HG03442 (cell line): Measurements from ENCODE around the gene POLR1G.

Experiments used
- ATAC-seq: cut with Tn5 transposase; IDR thresholded peaks from one replicate; pipeline ENCODE4 v1.9.1; 2021; ENCODE audit warnings: mild to moderate bottlenecking, moderate library complexity; ENCODE audit not compliant: unreplicated experiment

Gene POLR1G, protein sequence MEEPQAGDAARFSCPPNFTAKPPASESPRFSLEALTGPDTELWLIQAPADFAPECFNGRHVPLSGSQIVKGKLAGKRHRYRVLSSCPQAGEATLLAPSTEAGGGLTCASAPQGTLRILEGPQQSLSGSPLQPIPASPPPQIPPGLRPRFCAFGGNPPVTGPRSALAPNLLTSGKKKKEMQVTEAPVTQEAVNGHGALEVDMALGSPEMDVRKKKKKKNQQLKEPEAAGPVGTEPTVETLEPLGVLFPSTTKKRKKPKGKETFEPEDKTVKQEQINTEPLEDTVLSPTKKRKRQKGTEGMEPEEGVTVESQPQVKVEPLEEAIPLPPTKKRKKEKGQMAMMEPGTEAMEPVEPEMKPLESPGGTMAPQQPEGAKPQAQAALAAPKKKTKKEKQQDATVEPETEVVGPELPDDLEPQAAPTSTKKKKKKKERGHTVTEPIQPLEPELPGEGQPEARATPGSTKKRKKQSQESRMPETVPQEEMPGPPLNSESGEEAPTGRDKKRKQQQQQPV

DNA sequence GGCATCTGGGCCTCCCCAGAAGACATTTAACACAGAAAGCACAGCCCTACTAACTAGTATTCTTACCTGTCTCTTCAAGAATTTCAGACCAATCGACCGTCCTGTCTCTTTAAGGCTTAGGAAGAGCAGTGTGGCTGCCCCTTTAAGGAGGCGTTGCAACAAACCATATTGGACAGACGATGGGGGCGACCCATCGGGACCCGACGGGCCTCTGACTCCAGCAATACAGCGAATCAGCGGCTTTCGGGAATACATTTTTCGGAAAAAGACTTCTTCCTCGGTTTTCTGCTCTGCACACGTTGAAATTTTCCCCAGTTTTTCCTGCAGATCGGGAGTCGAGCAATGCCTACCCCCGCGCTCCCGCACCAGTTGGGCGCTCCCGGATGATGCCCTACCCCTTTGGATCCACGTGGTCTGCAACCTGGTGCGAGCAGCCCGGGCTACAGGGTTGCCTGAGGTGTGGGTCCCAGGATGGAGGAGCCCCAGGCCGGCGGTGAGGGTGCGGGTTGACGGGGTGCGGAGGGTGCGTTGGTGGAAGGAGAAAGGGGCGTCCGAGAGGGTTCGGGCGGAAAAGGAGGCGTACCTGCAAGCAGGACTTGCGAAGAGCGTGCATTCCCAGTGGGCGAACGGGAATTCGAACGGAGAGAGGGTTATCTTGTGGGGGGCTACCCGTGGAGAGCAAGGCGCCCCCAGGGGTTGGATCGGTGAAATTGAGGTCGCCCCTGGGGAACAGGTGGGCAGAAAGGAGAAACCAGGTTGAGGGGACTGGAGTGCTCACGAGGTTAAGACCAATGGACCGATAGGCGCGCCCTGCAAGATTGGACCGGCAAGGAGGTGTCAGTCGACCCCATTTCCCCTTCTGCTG, at the start of gene POLR1G:
POLR1G (plus strand) TSS at position 419 of the 865 bp plus-strand sequence; CDS start at position 472, 53 bp downstream.
- peak; percentile 58 for ATAC-seq

DNA sequence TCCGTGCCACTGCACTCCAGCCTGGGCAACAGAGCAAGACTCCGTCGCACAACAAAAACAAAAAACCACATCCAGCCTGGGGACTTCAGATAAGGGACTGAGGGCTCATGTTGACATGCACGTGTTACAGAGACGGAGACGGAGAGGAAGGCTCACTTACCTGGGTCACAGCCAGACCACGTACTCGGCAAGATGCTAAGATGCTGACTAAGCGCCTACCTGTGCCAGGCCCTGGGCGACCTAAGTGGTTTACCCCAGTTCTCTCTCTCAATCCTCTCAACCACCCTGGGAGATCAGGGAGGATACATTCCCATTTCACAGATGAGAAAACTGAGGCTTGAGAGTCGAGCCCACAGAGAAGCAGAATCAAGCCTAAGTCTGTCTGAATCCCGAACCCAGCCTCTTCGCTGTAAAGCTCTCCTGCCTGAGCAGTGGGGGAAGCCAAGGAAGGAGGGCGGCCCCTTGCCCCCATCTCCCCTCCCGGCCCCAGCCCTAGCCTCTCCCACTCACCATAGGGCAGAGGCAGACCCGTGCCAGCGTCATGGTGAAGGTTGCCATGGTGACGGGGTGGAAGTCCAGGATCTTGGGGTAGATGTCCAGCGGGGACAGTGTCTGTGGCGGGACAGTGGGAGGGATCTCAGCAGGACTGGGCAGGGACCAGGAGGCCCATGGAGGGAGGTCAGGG, 49.5 kb upstream of the POLR1G start:
- no peak for ATAC-seq

DNA sequence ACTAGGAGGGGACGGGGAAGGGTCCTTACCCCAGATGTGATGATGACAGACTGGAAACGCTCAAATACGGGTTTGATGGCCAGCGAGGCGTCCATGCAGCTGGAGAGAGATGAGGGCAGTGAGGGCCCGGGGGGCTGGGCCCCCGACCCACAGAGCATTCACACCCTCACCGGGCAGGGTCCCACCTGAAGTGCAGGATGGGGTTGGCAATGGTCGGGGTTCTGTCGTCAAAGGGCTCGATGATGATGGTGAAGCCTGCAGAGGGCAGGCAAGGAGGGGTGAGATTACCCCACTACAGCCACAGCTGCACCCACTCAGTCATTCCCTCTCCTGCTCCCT, 49.0 kb upstream of the POLR1G start:
- no peak for ATAC-seq

DNA sequence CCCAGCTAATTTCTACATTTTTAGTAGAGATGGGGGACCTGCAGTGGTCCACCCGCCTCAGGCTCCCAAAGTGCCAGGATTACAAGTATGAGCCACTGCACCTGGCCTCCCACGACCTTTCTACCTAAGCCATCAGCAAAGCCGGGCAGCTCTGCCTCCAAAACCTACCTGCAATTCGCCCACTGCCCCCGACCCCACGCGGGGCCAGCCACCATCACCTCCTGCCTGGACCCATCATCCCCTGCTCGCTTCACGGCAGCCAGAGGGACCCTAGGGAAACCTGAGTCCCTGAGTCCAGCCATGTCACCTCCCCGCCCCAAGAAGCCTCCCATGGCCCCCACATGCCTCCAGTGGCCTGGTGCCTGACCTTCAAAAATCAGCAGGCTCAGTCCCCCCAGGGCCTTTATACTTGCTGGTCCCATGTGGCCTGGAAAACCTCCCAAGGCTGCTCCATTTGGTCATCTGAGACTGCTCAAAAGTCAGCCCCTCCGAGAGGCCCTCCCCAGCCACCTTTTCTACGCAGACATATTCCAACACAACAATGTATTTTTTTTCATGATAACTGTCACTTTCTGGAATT, 48.1 kb upstream of the POLR1G start:
- no peak for ATAC-seq

DNA sequence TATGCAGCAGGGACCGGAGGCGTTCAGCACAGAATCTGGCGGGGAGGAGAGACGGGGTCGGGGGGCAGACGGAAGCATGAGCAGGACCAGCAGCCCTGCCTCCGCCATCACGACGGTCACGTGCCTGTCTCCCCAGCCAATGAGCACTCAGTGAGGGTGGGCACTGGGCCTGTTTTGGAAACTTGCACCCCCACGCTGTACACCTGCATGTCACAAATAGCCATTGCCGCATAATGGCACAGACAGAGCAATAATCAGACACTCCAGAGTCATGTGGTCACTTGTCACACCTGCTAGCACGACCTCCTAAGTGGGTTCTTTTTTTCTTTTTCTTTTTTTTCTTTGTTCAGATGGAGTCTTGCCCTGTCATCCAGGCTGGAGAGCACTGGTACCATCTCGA, 44.8 kb upstream of the POLR1G start:
- ATAC-seq: no peak

DNA sequence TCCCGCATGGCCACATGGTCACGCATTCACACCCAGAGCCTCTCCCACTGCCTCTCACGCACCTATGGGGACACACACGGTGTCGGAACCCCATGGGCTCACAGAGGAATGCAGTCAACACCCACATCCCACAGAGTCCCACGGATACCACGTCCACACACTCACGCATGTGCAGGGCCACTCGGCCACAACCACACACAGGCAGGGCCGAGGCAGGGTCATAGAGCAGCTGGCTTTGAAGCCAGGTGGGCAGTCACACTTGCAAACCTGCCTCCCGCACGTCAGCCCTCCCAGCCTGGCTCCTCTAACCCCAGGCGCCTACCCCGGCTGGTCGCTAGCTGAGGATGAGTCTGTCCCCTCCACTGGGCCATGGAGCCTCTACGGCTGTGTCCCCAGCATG, 44.2 kb upstream of the POLR1G start:
- no peak for ATAC-seq

DNA sequence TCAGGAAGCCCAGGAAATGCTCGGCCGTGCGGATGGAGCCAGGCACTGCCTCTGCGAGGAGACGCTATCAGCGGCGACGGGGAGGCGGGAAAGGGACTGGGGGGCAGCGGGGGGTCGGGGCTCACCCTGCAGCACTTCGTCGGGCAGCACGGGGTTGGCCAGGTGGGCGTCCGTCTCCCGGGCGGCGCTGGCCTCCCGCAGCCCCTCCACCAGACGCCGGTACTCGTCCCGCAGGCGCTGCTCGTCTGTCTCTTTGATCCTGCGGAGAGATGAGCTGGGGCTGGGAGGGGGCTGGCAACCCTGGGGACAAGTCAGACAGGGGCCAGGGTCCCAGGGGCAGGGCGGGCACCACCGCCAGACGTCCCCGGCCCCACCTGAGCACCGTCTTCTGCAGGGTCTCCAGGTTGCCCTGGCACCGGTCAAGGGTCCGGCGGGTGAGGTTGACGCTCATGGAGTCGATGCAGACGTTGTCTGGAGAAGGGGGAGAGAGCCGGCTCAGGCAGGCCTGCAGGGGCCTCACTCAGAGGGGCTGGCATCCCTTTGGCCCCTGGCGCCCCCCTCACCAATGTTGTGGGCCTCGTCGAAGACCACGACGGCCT, 42.5 kb upstream of the POLR1G start:
- ATAC-seq: no peak

DNA sequence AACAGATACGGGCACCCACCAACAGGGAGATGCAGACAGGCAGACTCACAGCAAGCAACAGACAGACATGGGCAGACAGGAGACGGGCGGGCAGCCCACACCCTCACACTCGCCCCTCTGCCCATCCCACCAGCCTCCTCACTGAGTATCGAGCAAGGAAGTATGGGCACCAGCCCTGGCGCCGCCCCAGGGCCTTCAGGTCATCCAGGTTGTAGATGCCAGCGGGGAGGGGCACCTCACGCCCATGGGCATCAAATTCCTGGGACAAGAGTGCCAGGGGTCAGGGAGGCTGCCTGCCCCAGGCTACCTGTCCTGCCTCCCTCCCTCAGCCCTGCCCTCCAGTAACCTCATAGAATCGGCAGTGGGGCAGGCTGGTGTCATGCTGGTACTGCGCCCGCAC, 41.7 kb upstream of the POLR1G start:
- ATAC-seq: no peak

DNA sequence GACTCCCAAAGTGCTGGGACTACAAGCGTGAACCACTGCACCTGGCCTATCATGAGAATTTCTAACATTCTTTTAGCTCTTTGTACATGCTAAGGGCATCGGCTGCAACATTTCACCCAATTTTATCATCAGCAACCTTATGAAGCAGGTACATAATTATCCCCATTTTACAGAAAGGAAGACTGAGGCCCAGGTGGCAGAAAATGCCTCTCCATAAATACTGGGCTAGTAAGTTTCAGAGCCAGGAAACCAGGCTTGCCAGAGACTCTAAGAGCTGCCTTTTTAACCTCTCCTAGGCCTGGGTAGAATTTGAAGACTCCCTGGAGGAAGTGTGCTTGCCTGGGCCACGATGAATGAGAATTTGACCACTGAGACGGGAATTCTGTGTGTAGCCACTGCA, 38.3 kb upstream of the POLR1G start:
- no peak for ATAC-seq

DNA sequence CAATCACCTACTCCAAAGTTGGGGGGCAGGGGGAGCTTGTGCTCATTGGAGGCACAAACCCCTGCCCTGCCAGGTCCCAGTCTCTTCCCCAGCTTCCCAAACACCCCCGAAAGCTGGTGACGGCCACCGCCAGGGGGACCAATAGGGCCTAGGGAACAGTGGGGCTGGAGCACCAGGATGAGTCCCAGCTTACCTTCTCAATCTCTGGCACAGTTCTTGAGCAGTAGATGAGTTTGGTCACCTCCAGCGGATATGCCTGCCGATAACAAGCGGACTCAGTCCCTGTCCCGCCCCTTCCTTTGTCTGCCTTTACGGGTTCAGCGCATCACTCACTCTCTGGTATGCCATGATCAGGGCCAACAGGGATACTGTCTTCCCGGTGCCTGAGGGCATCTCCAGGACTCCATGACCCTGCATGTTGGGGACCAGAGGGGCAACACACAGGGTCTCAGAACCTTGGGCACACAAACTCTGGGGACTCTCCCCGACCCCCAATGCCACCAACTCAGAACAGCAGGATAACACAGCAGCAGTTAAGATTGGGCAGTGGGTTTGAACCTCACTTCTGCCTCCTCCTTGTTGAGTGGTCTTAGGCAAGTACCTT, 37.6 kb upstream of the POLR1G start:
- no peak for ATAC-seq

DNA sequence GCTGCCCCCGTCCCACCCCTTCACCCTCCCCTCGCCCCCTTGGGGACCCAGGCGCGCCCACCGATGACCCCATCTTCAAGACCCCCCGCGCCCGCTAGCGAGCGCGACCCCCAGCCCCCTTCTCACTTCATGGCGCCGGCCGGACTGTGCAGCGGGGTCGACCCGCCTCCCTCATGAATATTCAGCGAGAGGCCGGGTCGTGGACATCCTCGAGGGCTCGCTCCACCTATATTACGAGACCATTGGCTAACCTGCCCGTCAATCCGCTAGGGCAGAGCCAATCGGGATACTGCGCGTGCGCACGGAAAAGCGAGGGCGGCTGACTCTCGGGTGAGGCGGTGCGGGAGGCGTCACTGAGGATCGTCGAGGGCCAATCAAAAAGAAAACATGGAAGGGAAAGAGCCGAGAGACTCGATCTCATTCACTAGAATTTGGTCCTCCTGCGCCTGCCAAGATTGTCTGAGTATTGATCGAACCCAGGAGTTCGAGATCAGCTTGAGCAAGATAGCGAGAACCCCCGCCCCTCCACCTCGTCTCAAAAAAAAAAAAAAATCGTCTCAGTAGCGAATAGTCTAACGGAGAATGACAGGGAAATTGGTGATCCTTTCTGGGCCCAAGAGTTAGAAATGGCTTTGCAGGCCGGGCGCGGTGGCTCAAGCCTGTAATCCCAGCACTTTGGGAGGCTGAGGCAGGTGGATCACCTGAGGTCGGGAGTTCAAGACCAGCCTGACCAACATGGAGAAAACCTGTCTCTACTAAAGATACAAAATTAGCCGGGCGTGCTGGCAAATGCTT, 35.8 kb upstream of the POLR1G start, which contains the start of gene ERCC2:
ERCC2 (minus strand) TSS at position 164 of the 795 bp plus-strand sequence; CDS start at position 131, 33 bp downstream.
- peak; percentile 93 for ATAC-seq

DNA sequence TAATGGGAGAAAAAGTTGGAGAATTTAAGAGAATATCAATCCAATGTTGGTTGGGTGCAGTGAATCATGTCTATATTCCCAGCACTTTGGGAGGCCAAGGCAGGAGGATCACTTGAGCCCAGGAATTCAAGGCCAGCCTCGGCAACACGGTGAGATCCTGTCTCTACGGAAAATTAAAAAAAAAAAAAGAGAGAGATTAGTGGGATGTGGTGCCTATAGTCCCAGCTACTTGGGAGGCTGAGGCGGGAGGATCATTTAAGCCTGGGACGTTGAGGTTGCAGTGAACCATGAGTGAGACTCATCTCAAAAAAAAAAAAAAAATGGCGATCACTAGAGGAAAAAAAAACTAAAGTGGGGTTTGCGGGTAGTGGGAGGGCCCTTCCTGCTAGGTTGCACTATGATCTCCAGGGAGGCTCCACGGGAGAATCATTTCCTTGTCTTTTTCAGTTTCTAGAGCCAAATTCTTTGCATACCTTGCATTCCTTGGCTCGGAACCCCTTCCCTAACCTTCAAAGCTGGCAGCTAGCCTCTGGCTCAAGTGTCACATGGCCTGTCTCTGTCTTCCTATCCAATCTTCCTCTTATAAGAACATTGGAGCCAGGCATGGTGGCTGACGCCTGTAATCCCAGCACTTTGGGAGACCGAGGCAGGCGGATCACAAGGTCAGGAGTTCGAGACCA, 30.3 kb upstream of the POLR1G start:
- ATAC-seq: no peak

DNA sequence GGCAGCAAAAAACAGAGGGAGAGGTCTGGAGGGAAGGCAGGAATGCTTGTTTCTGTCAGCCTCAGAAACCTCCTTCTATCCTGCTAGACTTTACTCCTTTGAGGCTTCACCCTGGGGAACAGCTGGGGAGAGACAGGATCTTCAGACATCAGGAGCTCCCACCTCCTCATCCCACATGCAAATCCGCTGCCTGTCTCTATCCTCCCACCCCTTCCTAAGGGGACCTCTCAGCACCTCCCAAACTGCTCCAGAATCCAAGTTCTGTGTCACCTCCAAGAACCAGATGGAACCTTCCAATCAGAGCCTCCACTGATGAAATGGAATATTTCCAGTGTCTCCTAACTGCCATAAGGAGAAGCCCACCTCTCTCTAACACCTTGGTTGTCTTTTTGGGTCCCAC, 26.3 kb upstream of the POLR1G start:
- no peak for ATAC-seq

DNA sequence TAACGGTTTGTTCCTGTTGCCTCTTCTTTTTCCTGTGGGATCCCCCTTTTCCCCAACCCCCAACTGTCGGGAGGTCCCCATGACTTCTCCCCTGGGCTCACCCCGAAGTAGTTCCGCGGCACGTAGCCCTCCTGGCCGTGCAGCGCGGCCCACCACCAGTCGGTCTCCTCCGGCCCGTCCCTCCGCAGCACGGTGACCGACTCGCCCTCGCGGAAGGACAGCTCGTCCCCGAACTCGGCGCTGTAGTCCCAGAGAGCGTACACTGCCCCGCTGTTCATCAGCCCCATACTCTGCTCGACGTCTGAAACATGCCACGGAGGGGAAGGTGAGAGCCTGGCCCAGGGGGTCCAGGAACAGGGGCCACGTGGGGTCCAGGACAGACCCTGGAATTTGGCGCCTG, 24.0 kb upstream of the POLR1G start:
- no peak for ATAC-seq

DNA sequence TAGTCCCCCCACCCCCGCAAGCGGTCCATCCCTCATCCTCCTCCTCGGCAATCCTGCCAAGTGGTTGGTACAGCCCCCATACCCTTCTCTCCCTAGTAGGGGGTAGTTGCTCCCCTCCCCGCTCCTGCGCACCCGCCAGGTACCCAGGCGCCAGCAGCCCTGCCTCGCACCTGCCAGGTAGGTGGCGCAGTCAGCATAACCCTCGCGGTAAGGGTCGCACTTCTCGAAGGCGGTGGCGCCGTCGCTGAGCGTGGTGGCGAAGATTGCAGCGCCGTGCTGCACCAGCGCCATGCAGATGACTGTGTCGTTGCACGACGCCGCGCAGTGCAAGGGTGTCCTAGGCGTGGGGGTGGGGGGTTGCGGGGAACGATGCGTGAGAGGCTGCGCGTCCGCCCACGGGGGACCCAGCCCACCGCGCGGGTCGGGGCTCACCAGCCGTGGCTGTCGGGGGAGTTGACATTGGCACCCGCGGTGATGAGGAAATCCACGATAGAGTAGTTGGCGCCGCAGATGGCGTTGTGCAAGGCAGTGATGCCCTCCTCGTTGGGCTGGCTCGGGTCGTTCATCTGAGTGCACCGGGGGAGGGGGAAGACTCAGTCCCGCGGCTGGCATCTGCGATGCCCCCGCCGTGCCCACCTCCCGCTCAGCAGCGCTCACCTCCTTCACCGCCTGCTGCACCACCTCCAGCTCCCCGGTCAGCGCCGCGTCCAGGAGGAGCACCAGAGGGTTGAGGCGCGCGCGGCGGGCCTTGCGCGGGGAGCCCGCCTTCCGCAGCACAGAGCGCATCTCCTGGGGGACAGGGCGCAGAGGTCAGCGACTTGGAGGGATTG, 20.8 kb upstream of the POLR1G start:
- ATAC-seq: no peak

DNA sequence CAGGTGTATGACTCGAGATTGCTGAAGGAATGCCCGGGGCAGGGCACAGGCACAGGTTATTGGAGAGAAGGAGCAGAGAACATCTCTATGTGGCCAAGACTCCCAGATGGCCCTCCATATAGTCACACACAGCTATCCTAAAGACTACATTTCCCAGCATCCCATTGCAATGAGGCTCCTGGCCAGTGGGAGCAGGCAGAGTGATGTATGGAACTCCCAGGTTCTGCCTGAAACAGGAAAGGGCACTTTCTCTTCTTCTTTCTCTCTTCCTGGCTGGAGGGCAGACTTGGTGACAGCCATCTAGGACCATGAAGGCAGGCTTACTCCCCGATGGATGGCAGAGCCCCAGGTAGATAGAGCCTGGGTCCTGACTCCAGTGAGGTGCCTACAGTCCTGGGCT, 15.1 kb upstream of the POLR1G start:
- ATAC-seq: no peak

DNA sequence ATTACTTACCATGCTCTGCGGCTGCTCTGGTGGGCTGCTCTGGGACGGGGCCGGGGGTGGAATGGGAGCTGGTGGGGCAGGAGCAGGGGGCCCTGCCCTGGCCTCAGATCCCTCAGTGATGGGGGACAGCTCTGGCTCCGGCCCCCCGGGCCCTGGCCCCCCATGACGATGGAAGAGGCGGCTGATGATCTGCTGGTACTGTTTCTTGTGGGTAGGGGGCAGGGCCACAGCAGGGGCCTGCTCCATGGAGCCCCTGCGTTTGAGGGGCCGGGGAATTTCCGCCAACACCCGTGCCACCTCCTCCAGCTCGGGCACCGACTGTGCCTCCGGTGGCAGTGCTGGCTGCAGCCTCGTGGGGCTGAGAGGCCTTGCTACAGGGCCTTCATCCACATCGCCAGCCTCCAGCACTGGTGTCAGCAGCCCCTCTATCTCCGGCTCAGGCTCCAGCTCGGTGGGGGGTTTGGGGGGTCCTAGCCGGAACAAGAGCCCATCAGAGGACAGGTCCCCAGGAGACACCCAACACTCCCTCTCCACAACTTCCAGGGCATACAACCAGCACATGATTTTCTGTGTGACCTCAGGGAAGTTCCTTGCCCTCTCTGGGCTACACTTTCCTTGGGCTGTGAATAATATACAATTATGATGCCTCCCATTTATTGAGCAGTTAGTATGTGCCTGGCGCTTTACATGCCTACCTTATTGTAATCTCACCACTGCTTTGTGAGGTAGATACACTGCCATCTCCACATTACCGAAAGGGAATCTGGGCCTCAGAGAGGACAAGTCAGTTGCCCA, 14.4 kb upstream of the POLR1G start:
- ATAC-seq: no peak
